ENCODE results near the gene IDH3A. TPM values are rescaled to one million over a fixed set of nuclear protein-coding genes. Genes with fewer than 3 reads are reported as not detected.

IDH3A gene
- total and polyA plus RNA-seq, 2 donors: 24.8 to 39.4 TPM

DNA sequence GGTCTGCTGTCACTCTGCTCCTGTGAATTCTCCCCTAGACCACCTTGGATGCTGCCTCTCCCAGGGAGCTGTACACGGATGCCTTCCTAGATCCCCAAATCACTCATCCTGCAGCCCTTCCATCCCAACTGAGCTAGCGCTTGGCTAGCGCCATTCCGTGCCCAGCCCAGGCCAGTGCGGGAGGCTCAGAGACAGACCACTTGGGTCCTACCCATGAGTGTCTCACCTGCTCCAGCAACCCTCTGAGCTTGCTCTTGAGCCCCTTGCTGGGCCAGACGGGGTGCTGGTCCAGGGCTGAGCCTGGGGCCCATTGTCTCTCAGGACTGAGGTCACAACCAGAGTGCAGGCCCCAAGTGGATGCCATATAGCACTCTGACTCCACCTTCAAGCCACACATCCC is 39.1 kb upstream of the IDH3A start:
- no peak for DNase-seq (ENCODE audit: extremely low spot score)

GRCh38 chr15:78110916-78111475 is 38.2 kb upstream of the IDH3A start:
- WGBS: 95% methylated on average over 10 of the region's 10 CpGs
- no peaks in the 10 kb centered on the region for H3K4me1 ChIP-seq (ENCODE audit: insufficient read depth)
- H3K4me3 ChIP-seq (ENCODE audit: low read depth, low read length): no peak overlapping the region
- H3K27ac ChIP-seq (ENCODE audit: low read depth): no peak overlapping the region
- no peaks in the 10 kb centered on the region for H3K36me3 ChIP-seq (ENCODE audit: insufficient read depth)
- DNase-seq (ENCODE audit: extremely low spot score): no peak

More for the DNA sequence above, 39.1 kb upstream of the IDH3A start:
- peaks cover 2% of the 10 kb centered on the region for H3K4me1 ChIP-seq (ENCODE audit: insufficient read depth)
- H3K27ac ChIP-seq (ENCODE audit: low read depth): no peak overlapping the region
- 94% methylated on average over 6 of the region's 6 CpGs for WGBS
- no peaks in the 10 kb centered on the region for H3K36me3 ChIP-seq (ENCODE audit: insufficient read depth)
- no peak overlapping the region for H3K4me3 ChIP-seq (ENCODE audit: low read depth, low read length)

DNA sequence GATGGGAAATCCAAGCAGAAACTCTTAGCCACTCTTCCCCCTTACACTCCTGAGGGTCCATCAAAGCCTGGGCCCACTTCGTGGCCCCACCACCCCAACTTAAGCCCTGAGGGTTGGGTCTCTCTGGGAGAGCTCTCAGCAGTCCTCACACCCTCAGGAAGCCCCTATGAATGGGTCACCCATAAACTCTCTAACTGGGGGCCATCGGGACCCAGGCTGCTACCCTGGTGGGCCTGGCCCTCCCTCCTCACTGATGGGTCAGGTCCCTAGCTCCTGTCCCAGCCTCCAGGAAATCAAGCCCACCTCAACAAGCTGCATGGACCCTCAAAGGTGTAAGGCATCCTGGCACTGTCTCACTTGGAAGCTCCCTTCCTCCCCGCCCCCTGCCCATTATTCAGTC is 37.4 kb upstream of the IDH3A start:
- Histone ChIP-seq H3K36me3 (ENCODE audit: insufficient read depth) (no peaks in the 10 kb centered on the region), H3K4me3 (ENCODE audit: low read depth, low read length) (no peak overlapping the region), H3K27ac (ENCODE audit: low read depth) (no peak overlapping the region), H3K4me1 (ENCODE audit: insufficient read depth) (no peaks in the 10 kb centered on the region)
- 91% methylated on average over 3 of the region's 3 CpGs for WGBS
- DNase-seq (ENCODE audit: extremely low spot score): no peak

- no peak for DNase-seq (ENCODE audit: extremely low spot score)
Measured at GRCh38 chr15:78112551-78112950, 36.6 kb upstream of the IDH3A start.

GRCh38 chr15:78120523-78120922 is 28.6 kb upstream of the IDH3A start:
- Histone ChIP-seq H3K36me3 (ENCODE audit: insufficient read depth) (no peaks in the 10 kb centered on the region), H3K4me1 (ENCODE audit: insufficient read depth) (no peaks in the 10 kb centered on the region), H3K4me3 (ENCODE audit: low read depth, low read length) (no peak overlapping the region), H3K27ac (ENCODE audit: low read depth) (no peak overlapping the region)
- no peak for DNase-seq (ENCODE audit: extremely low spot score)
- WGBS: 81% methylated on average over 5 of the region's 5 CpGs

More at GRCh38 chr15:78112551-78112950, 36.6 kb upstream of the IDH3A start:
- H3K36me3 ChIP-seq (ENCODE audit: insufficient read depth): no peaks in the 10 kb centered on the region
- H3K4me1 ChIP-seq (ENCODE audit: insufficient read depth): no peaks in the 10 kb centered on the region
- WGBS: 77% methylated on average over 3 of the region's 3 CpGs
- H3K4me3 ChIP-seq (ENCODE audit: low read depth, low read length): no peak overlapping the region
- H3K27ac ChIP-seq (ENCODE audit: low read depth): no peak overlapping the region

DNA sequence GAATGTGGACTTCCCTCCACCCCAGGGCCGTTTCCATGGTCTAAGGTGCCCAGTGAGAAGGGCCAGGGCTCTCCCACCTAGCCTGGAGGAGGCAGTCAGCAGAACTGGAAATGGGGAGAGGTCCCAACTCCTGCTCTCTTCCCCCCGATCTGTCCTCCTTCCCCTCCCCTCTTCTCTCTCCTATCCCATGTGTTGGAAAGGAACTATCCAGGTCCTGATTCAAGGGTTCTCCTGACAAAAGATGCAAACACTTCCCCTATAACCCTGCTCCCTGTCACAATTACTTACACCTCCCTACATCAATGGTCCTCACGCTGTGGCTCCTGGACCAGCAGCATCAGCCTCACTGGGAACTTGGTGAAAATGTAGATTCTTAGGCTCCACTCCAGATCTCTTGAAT is 23.9 kb upstream of the IDH3A start:
- H3K27ac ChIP-seq (ENCODE audit: low read depth): no peak overlapping the region
- 82% methylated on average over 3 of the region's 3 CpGs for WGBS
- H3K4me3 ChIP-seq (ENCODE audit: low read depth, low read length): no peak overlapping the region

DNA sequence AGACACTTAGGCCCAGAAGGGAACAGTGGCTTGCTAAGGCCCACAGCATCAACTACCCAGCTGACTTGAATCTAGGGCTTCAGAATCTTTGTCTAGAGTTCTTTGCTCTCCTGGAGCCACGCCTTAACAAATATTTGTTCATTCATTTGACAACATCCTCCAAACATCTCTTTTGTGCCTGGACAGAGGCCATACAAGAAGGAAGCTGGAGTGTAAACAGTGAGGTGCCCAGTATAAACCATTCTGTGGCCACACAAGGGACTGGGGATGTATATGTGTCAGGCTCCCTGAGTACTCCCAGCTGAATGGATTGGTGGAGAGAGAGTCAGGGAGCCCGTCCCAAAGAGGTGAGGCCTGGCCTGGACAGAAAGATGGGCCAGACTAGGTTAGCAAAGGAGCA is 21.3 kb upstream of the IDH3A start:
- WGBS: 70% methylated on average over 2 of the region's 2 CpGs
- Histone ChIP-seq H3K36me3 (ENCODE audit: insufficient read depth) (no peaks in the 10 kb centered on the region), H3K4me3 (ENCODE audit: low read depth, low read length) (no peak overlapping the region), H3K27ac (ENCODE audit: low read depth) (no peak overlapping the region), H3K4me1 (ENCODE audit: insufficient read depth) (no peaks in the 10 kb centered on the region)
- no peak for DNase-seq (ENCODE audit: extremely low spot score)

More for the DNA sequence above, 23.9 kb upstream of the IDH3A start:
- Histone ChIP-seq H3K36me3 (ENCODE audit: insufficient read depth) (no peaks in the 10 kb centered on the region), H3K4me1 (ENCODE audit: insufficient read depth) (no peaks in the 10 kb centered on the region)
- no peak for DNase-seq (ENCODE audit: extremely low spot score)

DNA sequence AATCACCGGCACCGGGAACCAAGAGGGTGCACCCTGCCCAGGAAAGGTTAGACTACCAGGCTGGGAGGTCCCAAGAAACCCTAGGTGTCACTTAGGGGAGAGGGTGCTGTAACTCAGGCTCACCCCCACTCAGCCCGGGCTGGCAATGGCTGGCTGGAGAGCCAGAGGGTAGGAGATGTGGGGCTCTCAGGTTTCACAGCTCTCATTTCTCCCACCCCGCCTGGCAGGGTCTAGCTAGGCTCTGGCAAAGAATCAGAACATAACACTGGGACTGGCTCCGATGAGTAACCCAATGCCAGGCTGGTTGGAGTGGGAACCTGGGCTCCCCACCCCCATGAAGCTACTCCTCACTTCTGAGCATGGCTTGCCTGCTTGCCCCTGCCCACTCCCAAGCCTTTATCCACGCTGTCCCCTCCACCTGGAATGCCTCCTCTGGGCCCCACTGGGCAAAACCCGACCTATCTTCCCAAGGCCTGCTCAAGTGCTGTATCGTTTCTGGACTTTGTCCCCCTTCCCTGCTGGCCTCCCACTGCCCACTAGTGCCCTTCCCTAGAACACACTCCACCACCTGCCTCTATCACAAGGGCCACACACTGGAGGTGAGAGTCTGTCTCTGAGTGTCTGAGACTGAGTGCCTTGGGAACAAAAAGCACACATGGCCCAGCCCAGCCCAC is 19.9 kb upstream of the IDH3A start:
- DNase-seq (ENCODE audit: extremely low spot score): no peak
- WGBS: 81% methylated on average over 8 of the region's 8 CpGs

GRCh38 chr15:78129751-78130287 is 19.3 kb upstream of the IDH3A start:
- no peak overlapping the region for H3K4me3 ChIP-seq (ENCODE audit: low read depth, low read length)
- H3K27ac ChIP-seq (ENCODE audit: low read depth): no peak overlapping the region
- DNase-seq (ENCODE audit: extremely low spot score): no peak
- no peaks in the 10 kb centered on the region for H3K36me3 ChIP-seq (ENCODE audit: insufficient read depth)
- H3K4me1 ChIP-seq (ENCODE audit: insufficient read depth): no peaks in the 10 kb centered on the region
- WGBS: 93% methylated on average over 5 of the region's 5 CpGs

More for the DNA sequence above, 19.9 kb upstream of the IDH3A start:
- H3K27ac ChIP-seq (ENCODE audit: low read depth): no peak overlapping the region
- no peaks in the 10 kb centered on the region for H3K4me1 ChIP-seq (ENCODE audit: insufficient read depth)
- no peak overlapping the region for H3K4me3 ChIP-seq (ENCODE audit: low read depth, low read length)
- no peaks in the 10 kb centered on the region for H3K36me3 ChIP-seq (ENCODE audit: insufficient read depth)

GRCh38 chr15:78130466-78131294 is 18.5 kb upstream of the IDH3A start:
- peak overlapping the region; percentile 69 for H3K4me3 ChIP-seq (ENCODE audit: low read depth, low read length)
- 24% methylated on average over 51 of the region's 51 CpGs for WGBS
- H3K27ac ChIP-seq (ENCODE audit: low read depth): peak overlapping the region; percentile 19
- no peak for DNase-seq (ENCODE audit: extremely low spot score)
- no peaks in the 10 kb centered on the region for H3K4me1 ChIP-seq (ENCODE audit: insufficient read depth)
- H3K36me3 ChIP-seq (ENCODE audit: insufficient read depth): no peaks in the 10 kb centered on the region

GRCh38 chr15:78131295-78132061 is 17.7 kb upstream of the IDH3A start, which contains the start of gene CIB2:
TSS of gene CIB2 (minus strand) at chr15:78131445. CDS start at chr15:78131215, 230 bp downstream.
- Histone ChIP-seq H3K36me3 (ENCODE audit: insufficient read depth) (no peaks in the 10 kb centered on the region), H3K27ac (ENCODE audit: low read depth) (peak within 1 kb of the TSS; percentile 76), H3K4me3 (ENCODE audit: low read depth, low read length) (peak within 1 kb of the TSS; percentile 69), H3K4me1 (ENCODE audit: insufficient read depth) (no peaks in the 10 kb centered on the region)
- peak; percentile 47 for DNase-seq (ENCODE audit: extremely low spot score)
- under 1% methylated on average over 78 of the region's 79 CpGs for WGBS

GRCh38 chr15:78133801-78134200 is 15.4 kb upstream of the IDH3A start:
- Histone ChIP-seq H3K4me1 (ENCODE audit: insufficient read depth) (no peaks in the 10 kb centered on the region), H3K27ac (ENCODE audit: low read depth) (no peak overlapping the region), H3K4me3 (ENCODE audit: low read depth, low read length) (no peak overlapping the region), H3K36me3 (ENCODE audit: insufficient read depth) (no peaks in the 10 kb centered on the region)
- 89% methylated on average over 2 of the region's 2 CpGs for WGBS
- no peak for DNase-seq (ENCODE audit: extremely low spot score)

- DNase-seq (ENCODE audit: extremely low spot score): no peak
- WGBS: 93% methylated on average over 5 of the region's 5 CpGs
Measured at GRCh38 chr15:78139578-78139977, 9.6 kb upstream of the IDH3A start.

More at GRCh38 chr15:78139578-78139977, 9.6 kb upstream of the IDH3A start:
- no peaks in the 10 kb centered on the region for H3K4me1 ChIP-seq (ENCODE audit: insufficient read depth)
- no peak overlapping the region for H3K27ac ChIP-seq (ENCODE audit: low read depth)
- H3K36me3 ChIP-seq (ENCODE audit: insufficient read depth): no peaks in the 10 kb centered on the region
- H3K4me3 ChIP-seq (ENCODE audit: low read depth, low read length): no peak overlapping the region

Measured in urinary bladder (tissue), 4 donors.